ENCODE results near the gene BTN3A1.
"Not testable (repeated sequence)": the region's sequence is repeated elsewhere in the genome, so short reads cannot be mapped to it uniquely, and the experiment has no call there.

The BTN3A1 gene

DNA sequence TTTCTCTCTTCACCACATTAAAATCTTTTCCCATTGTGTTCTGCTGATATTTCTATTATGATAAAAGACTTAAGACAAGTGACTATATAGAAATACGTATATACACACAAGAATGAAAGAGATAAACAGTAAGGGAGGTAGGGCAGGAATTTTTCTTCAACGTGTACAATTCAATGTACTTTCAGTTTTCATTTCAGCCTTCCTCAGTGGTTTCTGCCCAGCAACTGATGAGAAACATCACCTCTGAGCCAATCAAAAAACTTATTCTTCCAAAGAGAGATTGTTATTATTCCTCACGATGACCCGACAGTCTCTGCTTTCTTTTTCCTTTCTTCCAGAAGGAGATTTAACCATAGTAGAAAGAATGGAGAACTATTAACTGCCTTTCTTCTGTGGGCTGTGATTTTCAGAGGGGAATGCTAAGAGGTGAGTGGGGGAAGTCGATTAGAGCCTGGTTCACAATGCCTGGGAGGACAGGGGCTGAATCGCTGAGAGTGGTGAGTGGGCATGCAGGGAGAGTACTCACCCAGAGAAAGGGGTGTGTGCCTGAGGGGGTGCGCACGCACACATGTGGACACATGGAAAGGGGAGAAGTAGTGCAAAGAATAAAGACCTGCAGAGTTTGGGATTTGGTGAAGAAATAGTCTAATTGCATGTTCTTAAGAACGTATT is at the start of gene BTN3A1:
Gene BTN3A1 (plus strand): TSS at position 289 of the 672 bp plus-strand sequence. CDS start 3,289 bp downstream, outside the sequence.
- DNase-seq, result peak; percentile 84

DNA sequence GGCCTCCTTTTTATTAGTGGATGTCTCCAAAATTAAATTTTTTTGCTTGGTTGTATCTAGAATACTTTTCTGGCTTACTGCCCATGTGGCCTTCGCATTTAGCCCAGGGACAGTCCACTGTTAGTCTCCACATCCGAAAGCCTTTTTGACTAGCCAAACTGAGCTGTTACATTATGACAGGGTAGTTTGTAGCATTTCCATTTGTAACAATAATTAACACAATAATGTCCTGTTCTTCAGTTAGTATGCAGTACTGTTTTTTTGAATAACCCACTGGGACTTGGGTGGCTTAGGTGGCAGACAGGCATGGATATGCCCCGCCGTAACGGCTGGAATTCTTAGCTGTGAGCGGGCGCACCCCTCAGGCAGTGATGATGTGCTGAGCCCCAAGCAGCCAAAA is 49.8 kb upstream of the BTN3A1 start:
- no peak for DNase-seq

DNA sequence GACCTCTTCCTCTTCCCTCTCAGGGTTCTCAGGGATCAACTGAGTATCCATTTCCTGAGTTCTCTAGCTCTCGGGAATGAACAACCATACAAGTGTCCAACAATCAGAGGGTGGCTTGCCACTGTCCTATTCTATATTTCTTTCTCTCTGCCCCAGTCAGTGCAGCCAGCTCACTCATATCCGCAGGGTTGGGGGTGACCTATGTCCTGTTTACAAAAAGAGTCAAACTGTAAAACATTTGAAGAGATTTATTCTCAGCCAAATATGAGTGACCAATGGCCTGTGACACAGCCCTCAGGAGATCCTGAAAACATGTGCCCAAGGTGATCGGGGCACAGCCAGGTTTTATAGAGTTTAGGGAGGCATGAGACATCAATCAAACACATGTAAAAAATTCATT is 47.9 kb upstream of the BTN3A1 start:
- DNase-seq, result no peak

DNA sequence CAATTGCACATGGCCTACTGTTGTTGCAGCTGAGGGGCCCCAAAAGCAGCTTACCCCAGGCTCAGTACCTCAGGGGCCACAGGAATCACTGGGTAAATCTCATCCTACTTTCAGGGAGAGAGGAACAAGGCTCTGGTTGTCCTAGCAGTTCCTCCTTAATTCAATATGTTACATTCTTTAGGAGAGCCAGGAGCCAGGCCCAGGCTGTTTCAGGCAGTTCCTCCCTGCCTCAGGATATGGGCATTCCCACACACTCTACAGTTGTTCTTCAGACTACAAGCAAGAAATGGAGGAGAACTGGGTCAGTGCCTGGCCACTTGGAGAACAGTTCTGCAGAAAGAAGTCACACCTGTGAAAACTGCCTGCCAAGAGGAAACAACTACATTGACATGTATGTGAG is 46.7 kb upstream of the BTN3A1 start:
- no peak for DNase-seq

DNA sequence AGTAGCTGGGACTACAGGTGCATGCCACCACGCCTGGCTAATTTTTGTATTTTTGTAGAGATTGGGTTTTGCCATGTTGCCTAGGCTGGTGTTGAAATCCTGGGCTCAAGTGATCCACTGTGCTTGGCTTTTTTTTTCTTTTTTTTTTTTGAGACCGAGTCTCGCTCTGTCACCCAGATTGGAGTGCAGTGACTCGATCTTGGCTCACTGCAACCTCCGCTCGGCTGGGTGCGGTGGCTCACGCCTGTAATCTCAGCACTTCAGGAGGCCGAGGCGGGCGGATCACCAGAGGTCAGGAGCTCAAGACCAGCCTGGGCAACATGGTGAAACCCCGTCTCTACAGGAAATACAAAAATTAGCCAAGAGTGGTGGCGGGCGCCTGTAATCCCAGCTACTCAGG is 44.5 kb upstream of the BTN3A1 start:
- DNase-seq, result not testable (repeated sequence)

DNA sequence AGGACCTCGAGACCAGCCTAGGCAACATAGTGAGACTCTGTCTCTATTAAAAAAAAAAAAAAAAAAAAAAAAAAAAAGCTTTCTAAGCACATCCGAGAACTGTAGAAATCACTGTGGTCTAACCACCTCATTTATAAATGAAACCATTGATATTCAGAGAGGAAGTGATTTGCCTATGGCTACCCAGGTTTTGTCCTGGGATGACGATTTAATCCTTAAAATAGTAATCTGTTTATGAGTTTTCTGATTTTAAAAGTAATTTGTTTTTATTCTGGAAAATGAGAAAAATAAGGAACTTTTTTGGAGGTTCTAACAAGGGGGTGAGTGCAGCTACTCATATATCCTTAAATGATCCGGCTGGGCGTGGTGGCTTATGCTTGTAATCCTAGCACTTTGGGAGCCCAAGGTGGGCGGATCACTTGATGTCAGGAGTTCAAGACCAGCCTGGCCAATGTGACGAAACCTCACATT is 43.5 kb upstream of the BTN3A1 start:
- DNase-seq, result no peak

GRCh38 chr6:26359765-26360164 is 42.3 kb upstream of the BTN3A1 start:
- DNase-seq, result no peak

DNA sequence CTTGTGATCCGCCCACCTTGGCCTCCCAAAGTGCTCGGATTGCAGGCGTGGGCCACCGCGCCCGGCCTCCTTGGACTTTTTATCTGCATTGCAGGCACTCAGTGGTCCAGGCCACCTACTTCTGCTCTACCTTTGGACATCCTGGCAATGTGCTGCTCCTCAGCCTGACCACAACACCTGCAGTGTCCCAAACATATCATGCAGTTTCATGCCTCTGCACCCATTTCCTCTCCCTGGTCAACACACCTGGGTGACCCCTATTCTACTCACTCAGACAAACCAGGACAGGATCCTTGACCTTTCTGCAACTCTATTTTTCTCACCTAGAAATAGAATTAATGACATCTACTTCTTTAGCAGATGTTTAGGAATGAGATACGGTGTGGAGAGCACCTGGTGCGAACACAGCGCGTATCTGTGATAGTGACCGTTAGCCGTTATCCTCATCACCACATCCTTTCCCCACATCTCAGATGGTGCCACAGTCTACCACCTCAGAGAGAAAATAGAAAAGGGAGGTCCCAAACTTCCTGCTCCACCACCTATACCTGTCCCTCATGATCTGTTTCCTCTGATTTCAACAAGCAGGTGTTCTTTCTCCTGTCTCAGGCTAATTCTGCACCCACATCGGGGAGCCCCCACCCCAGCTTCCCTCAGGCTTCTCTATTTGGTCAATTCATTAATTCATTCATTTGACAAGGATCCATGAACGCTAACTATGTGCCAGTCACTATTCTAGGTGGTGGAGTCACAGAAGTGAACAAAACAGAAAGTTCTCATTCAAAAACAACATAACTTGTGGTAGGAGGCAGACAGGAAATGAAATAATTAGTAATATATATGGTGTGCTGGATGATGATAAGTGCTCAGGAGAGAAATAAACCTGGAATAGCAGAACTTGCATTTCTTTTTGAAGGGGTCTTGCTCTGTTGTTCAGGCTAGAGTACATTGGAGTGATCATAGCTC is 41.3 kb upstream of the BTN3A1 start:
- DNase-seq, result no peak

GRCh38 chr6:26361544-26361943 is 40.5 kb upstream of the BTN3A1 start:
- no peak for DNase-seq

DNA sequence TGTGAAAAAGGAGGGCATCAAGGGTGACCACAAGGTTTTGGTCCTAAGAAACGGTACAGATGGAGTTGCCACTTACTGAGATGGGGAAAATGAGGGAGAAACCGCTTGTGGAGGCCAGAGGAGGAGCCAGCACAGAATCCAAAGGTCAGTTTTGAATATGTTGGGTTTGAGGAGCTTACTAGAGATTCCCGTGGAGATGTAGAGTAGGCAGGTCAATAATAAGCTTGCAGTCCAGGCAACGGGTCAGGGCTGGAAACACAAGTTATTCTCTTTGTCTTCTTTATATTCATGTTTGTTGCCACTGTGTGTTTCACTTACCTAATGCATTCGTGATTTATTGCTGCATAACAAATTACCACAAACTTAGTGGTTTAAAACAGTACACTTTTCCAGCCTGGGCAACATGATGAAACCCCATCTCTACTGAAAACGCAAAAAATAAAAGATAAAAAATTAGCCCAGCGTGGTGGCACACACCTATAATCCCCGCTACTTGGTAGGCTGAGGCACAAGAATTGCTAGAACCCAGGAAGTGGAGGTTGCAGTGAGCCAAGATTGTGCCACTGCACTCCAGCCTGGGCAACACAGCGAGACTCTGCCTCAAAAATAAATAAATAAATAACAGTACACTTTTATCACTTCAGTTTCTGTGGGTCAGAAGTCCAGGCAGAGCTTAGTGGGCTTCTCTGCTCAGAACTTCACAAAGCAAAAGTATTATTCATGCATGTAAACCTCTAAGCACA is 39.8 kb upstream of the BTN3A1 start:
- DNase-seq, result no peak

DNA sequence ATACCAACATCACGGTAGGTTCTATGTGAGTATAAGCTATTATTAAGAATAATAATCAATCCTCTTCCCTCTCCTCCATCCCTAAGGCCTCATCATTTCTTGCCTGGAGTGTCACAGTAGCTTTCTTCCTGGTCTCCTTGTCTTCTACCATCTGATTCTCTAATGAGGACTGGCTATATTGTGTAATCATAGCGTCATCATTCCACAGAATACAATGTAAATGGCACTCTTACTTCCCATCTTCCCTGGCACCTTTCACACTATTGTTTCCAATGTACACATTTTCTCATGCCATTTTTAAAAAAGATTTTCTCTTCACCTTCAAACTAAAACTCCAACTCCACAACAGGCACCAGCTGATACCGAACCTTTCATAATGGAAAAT is 39.2 kb upstream of the BTN3A1 start:
- no peak for DNase-seq

DNA sequence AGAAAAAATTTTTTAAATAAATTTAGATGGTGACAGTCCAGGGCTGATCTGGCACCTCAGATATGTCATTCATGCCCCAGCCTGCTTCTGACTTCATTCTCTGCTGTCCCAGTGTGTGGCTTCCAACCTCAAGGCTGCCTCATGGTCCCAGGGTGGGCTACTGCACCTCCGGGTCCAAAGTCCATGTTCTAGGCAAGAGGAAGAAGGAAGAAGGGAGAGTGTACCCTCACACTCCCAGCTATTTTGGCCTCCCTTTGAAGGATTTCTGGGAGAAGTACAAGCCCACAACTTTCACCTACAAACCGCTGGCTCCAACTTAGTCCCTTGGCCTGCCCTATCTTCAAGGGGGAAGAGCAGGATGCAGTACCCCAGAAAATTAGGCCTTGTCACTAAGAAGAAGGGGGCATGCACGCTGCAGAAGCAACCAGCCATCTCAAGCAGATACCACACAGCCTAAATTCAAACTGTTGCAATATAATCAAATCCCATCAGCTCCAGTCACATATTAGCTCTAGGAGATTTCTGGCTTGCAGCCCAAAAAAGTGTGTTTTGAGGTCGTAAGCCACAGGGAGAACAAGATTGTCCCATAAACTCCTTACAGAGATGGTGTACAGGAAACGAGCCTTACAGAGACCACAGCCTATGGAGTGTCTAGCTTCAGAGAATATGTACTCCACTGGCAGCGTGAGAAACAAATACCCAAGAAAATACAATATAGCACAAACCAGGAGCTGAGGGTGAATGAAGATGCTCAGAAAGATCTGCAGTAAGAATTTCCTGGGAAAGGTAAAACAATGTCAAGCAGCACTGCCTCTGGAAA is 38.0 kb upstream of the BTN3A1 start:
- peak; percentile 24 for DNase-seq

GRCh38 chr6:26365633-26365995 is 36.5 kb upstream of the BTN3A1 start:
- no peak for DNase-seq

DNA sequence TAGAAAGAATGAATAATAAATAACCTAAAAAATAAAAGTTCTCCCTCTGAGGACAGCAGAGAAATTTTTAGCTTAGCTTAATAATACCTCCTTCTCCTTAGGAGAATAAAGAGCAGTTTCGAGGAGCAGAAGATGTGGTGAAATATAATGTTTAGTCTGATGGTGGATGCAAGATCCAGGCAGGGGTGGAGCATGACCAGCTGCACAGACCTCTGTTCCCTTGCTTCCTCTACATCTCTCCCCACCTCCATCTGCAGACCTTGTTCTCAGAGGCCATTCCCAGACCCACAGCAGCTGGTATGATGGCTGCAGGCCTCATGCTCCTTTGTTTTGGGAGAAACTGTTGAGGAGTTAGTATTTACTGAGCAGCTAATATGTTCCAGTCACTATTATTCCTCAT is 35.6 kb upstream of the BTN3A1 start:
- DNase-seq, result peak; percentile 28

DNA sequence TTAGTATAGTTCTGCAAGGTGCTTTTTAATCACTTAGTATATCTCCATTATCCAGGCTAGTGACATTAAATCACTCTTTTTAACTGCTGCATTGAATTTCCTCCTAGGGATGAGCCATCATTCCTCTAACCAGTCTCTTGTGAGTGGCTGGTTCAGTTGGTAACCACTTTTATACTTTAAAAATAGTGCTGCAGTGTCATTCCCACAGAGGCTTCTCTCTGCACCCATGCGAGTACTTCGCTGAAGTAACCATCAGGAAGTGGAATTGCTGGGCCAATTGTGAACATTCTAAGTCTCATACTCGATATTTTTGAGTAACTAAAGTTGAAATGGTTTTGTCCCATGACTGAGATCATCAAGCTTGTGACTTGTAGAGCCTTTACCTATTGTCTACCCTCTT is 35.0 kb upstream of the BTN3A1 start:
- DNase-seq, result no peak

DNA sequence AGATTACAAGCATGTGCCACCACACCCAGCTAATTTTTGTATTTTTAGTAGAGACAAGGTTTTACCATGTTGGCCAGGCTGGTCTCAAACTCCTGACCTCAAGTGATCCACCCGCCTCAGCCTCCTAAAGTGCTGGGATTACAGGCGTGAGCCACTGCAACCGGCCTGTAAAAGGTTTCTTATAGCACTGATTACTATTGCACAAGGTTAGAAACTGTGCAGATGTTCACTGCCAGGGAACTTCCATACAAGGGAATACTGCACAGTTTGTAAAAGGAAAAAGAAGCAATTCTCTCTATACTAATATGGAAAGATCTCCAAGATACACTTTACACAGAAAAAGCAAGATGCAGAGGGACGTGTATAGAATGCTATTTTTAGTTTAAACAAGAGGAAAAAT is 30.3 kb upstream of the BTN3A1 start:
- DNase-seq, result not testable (repeated sequence)

DNA sequence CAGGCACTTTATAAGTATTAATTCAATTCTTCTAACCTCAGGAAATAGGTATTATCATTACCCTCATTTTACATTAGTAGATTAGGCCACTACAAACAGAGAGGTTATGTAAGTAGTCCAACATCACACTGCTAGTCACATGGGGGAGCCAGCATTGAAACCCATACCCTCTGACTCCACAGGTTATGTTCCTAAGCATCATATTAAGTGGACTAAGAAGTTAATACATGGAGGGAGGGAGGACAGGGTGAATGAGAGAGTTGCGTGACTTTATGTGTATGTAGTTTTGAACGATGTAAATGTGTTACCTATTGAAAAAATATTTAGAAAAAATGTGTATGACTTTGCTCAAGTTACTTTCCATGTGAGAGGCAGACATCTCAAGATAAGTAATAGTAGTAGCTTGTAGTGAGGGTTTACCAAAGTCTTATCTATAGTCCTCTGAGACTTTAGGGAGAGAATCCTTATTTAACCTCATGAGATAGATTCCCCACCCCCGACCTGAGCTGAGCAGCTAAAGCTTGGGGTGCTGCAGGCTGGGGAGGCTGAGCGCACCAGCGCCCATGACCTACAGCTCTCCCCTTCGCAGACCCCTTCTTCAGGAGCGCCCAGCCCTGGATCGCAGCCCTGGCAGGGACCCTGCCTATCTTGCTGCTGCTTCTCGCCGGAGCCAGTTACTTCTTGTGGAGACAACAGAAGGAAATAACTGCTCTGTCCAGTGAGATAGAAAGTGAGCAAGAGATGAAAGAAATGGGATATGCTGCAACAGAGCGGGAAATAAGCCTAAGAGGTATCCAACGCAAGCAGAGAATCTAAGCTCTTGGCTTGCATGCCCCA is 29.5 kb upstream of the BTN3A1 start:
- no peak for DNase-seq

DNA sequence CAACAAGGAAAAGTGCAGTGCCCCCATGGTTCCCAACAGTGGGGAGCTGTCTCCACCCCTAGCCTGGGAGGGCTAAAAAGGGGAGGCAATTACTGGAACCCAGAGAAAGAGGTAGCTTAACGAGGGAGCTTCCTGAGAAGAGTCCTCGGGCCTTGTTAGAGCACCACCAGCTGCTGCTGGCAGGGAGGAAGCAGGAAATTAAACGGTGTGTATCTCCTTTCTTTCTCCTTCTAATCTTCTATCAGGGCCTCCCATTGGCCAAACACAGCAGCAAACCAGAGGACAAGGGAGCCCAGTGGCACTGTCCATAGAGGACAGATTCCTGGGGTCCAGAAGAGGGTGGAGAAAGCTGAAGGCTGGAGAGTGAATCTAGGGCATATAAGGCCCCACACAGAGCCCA is 26.8 kb upstream of the BTN3A1 start:
- DNase-seq, result no peak

DNA sequence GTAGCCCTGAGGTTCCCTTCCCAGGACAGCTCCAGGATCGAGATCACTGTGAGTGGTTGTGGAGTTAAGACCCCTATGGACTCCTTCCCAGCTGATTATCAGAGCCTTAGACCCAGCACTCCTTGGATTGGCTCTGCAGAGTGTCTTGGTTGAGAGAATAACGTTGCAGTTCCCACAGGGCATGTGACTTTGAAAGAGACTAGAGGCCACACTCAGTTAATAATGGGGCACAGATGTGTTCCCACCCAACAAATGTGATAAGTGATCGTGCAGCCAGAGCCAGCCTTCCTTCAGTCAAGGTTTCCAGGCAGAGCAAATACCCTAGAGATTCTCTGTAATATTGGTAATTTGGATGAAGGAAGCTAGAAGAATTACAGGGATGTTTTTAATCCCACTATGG is 24.4 kb upstream of the BTN3A1 start:
- no peak for DNase-seq

GRCh38 chr6:26378143-26378542 is 23.9 kb upstream of the BTN3A1 start:
- DNase-seq, result not testable (repeated sequence)

DNA sequence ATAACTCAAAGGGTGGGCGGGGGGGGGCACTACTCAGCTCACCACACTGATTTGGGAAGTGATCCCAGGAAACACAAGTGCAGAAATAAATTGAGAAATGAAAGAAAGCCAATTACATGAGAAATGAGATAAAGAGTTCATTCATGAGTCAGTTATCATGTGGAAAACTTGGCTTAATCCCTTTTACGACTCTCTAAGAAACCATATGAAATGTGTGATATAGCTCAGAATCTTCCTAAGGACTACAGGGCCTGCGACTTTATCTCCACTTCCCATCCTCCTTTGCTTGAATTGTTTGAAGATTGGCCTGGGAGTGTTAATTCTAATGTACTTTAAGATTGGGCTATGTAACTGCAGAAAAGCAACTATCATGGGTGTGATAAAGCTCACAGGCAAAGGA is 22.8 kb upstream of the BTN3A1 start:
- no peak for DNase-seq

GRCh38 chr6:26379740-26380139 is 22.3 kb upstream of the BTN3A1 start:
- DNase-seq, result no peak

Data from right hindlimb (tissue), 1 donor.